Measurements from ENCODE around the gene SCYGR6. TPM values are rescaled to one million over a fixed set of nuclear protein-coding genes. Genes with fewer than 3 reads are reported as not detected.

SCYGR6 gene
- total and polyA plus RNA-seq, 2 of the 8 experiments (the other 6 are each of a cell fraction or from before 2014, with no cell fraction given), result not detected

DNA sequence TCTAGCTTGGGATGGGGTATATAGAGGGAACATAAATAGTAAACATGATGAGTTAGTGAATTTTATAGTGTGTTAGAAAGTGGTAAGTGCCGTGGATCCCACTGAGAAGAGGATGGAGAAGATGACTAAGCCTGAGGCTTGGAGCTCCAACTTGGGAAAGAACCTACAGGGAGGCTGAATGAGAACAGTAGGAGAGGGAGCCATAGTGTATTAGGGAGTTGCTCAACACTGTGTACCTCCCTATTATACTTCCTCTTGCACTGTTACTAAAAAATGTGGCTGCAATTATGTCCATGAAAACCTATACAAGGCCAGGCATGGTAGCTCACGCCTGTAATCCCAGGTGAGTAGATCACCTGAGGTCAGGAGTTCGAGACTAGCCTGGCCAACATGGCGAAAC, 3.9 kb downstream of the SCYGR6 start (continued):
- TF ChIP-seq KDM1A (IDR thresholded peaks at IDR 0.05; ENCODE audit: borderline replicate concordance, low read length), result no peak
- TF ChIP-seq, protein P1, sequence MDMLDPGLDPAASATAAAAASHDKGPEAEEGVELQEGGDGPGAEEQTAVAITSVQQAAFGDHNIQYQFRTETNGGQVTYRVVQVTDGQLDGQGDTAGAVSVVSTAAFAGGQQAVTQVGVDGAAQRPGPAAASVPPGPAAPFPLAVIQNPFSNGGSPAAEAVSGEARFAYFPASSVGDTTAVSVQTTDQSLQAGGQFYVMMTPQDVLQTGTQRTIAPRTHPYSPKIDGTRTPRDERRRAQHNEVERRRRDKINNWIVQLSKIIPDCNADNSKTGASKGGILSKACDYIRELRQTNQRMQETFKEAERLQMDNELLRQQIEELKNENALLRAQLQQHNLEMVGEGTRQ (IDR thresholded peaks at IDR 0.05; ENCODE audit: low read length), result no peak
- TF ChIP-seq, protein P2, sequence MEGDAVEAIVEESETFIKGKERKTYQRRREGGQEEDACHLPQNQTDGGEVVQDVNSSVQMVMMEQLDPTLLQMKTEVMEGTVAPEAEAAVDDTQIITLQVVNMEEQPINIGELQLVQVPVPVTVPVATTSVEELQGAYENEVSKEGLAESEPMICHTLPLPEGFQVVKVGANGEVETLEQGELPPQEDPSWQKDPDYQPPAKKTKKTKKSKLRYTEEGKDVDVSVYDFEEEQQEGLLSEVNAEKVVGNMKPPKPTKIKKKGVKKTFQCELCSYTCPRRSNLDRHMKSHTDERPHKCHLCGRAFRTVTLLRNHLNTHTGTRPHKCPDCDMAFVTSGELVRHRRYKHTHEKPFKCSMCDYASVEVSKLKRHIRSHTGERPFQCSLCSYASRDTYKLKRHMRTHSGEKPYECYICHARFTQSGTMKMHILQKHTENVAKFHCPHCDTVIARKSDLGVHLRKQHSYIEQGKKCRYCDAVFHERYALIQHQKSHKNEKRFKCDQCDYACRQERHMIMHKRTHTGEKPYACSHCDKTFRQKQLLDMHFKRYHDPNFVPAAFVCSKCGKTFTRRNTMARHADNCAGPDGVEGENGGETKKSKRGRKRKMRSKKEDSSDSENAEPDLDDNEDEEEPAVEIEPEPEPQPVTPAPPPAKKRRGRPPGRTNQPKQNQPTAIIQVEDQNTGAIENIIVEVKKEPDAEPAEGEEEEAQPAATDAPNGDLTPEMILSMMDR (IDR thresholded peaks at IDR 0.05; ENCODE audit: control extremely low read depth in 1 of 3, insufficient read depth in 1 of 3, low read depth in 1 of 3, low read length in 3 of 3), result no peak
- TF ChIP-seq TBP (IDR thresholded peaks at IDR 0.05; ENCODE audit: low read depth, low read length), result no peak
- no peak for TF ChIP-seq JUN (IDR thresholded peaks at IDR 0.05; ENCODE audit: low read depth, low read length)

Data from H1 (cell line).